SJSA1 (cell line): ENCODE results near the gene KCNN1. TPM values are rescaled to one million over a fixed set of nuclear protein-coding genes. Genes with fewer than 3 reads are reported as not detected.
"Not testable (repeated sequence)": the region's sequence is repeated elsewhere in the genome, so short reads cannot be mapped to it uniquely, and the experiment has no call there.

Experiments used
- DNase-seq, 2 experiments: peaks; one replicate each; pipeline ENCODE4 v3.0.0-alpha.2; 2015 to 2020; ENCODE audit warnings: low spot score in 2 of 2, low read depth in 1 of 2
- H3K27ac ChIP-seq: fragments of 250-450 bp; sonication (Bioruptor Pico); 2 replicates; pipeline ENCODE4 v1.5.1; 2020; ENCODE audit warnings: mild to moderate bottlenecking, moderate library complexity
- H3K27me3 ChIP-seq: fragments of 250-450 bp; sonication (Bioruptor Pico); replicated peaks from 2 replicates; pipeline ENCODE4 v1.5.1; 2020; ENCODE audit warnings: mild to moderate bottlenecking, moderate library complexity
- H3K36me3 ChIP-seq: fragments of 250-450 bp; sonication (Bioruptor Pico); 2 replicates; pipeline ENCODE4 v1.5.1; 2020; ENCODE audit warnings: mild to moderate bottlenecking
- H3K4me1 ChIP-seq: fragments of 250-450 bp; sonication (Bioruptor Pico); replicated peaks from 2 replicates; pipeline ENCODE4 v1.6.1; 2021; ENCODE audit warnings: mild to moderate bottlenecking
- H3K4me3 ChIP-seq: fragments of 250-450 bp; sonication (Bioruptor Pico); 2 replicates; pipeline ENCODE4 v1.5.1; 2020; ENCODE audit warnings: mild to moderate bottlenecking
- H3K9me3 ChIP-seq: fragments of 250-450 bp; sonication (Bioruptor Pico); replicated peaks from 2 replicates; pipeline ENCODE4 v1.5.1; 2020; ENCODE audit warnings: mild to moderate bottlenecking
- total RNA-seq: library from RNA; depleted of rRNA; stranded (reverse); fragments of >200 nt; shearing (Covaris generic); gene quantifications from 2 replicates; pipeline ENCODE4 v1.2.3, GENCODE V29; 2014; rRNA removed

The KCNN1 gene
- not detected in 2 replicates for total RNA-seq

- Histone ChIP-seq H3K9me3 (no peaks in the 10 kb centered on the region), H3K27ac (no peak within 1 kb of the TSS), H3K4me1 (no peaks in the 10 kb centered on the region), H3K27me3 (peaks cover 44% of the 10 kb centered on the region), H3K4me3 (no peak within 1 kb of the TSS), H3K36me3 (no peaks in the 10 kb centered on the region)
- DNase-seq, result no peak
Measured at GRCh38 chr19:17966550-17967256, at the start of gene KCNN1. KCNN1 (plus strand) TSS chr19:17967107; CDS start chr19:17973889, 6,782 bp downstream.

- H3K4me3 ChIP-seq, H3K27ac ChIP-seq, H3K9me3 ChIP-seq, DNase-seq, H3K36me3 ChIP-seq, H3K4me1 ChIP-seq, H3K27me3 ChIP-seq: not testable (repeated sequence)
Measured at GRCh38 chr19:17918151-17918550, 48.8 kb upstream of the KCNN1 start.

GRCh38 chr19:17919122-17919521 lies 47.8 kb upstream of the KCNN1 start:
- not testable (repeated sequence) for DNase-seq, H3K36me3 ChIP-seq, H3K9me3 ChIP-seq, H3K27ac ChIP-seq, H3K4me3 ChIP-seq, H3K4me1 ChIP-seq, H3K27me3 ChIP-seq

GRCh38 chr19:17920527-17920926 lies 46.4 kb upstream of the KCNN1 start:
- H3K36me3 ChIP-seq, result no peaks in the 10 kb centered on the region
- H3K27me3 ChIP-seq, result no peaks in the 10 kb centered on the region
- no peaks in the 10 kb centered on the region for H3K9me3 ChIP-seq
- H3K4me3 ChIP-seq, result no peak overlapping the region
- no peaks in the 10 kb centered on the region for H3K4me1 ChIP-seq
- no peak overlapping the region for H3K27ac ChIP-seq
- DNase-seq, result no peak

- no peak for DNase-seq
- Histone ChIP-seq H3K4me1 (no peaks in the 10 kb centered on the region), H3K36me3 (no peaks in the 10 kb centered on the region), H3K27ac (no peak overlapping the region), H3K9me3 (no peaks in the 10 kb centered on the region), H3K27me3 (no peaks in the 10 kb centered on the region), H3K4me3 (no peak overlapping the region)
Measured at GRCh38 chr19:17922138-17922537, 44.8 kb upstream of the KCNN1 start.

- H3K27ac ChIP-seq, result no peak overlapping the region
- H3K9me3 ChIP-seq, result no peaks in the 10 kb centered on the region
- no peaks in the 10 kb centered on the region for H3K4me1 ChIP-seq
- H3K4me3 ChIP-seq, result no peak overlapping the region
- no peak for DNase-seq
- H3K27me3 ChIP-seq, result no peaks in the 10 kb centered on the region
- H3K36me3 ChIP-seq, result no peaks in the 10 kb centered on the region
Measured at GRCh38 chr19:17926044-17926443, 40.9 kb upstream of the KCNN1 start.

GRCh38 chr19:17929056-17929455 lies 37.9 kb upstream of the KCNN1 start:
- Histone ChIP-seq H3K9me3 (no peaks in the 10 kb centered on the region), H3K4me1 (peaks cover 10% of the 10 kb centered on the region), H3K4me3 (no peak overlapping the region), H3K36me3 (no peaks in the 10 kb centered on the region), H3K27ac (no peak overlapping the region), H3K27me3 (no peaks in the 10 kb centered on the region)
- no peak for DNase-seq

- Histone ChIP-seq H3K4me1 (peaks cover 11% of the 10 kb centered on the region), H3K9me3 (no peaks in the 10 kb centered on the region), H3K36me3 (0 out of 2 replicates have a peak, but pooled peaks cover 4% of the 10 kb centered on the region), H3K27me3 (no peaks in the 10 kb centered on the region), H3K4me3 (no peak overlapping the region), H3K27ac (no peak overlapping the region)
- no peak for DNase-seq
Measured at GRCh38 chr19:17931532-17932191, 35.2 kb upstream of the KCNN1 start.

GRCh38 chr19:17932485-17933338 lies 34.2 kb upstream of the KCNN1 start, which contains the start of gene CCDC124:
CCDC124 (plus strand) TSS chr19:17933015; CDS start chr19:17936421, 3,406 bp downstream.
- H3K9me3 ChIP-seq, result no peaks in the 10 kb centered on the region
- DNase-seq, result peak; percentile 90 to 99
- no peaks in the 10 kb centered on the region for H3K27me3 ChIP-seq
- peak within 1 kb of the TSS; percentile 73 for H3K4me3 ChIP-seq
- H3K27ac ChIP-seq, result peak within 1 kb of the TSS; percentile 94
- peaks cover 11% of the 10 kb centered on the region for H3K4me1 ChIP-seq
- H3K36me3 ChIP-seq, result peaks cover 10% of the 10 kb centered on the region

- Histone ChIP-seq H3K4me3 (peak overlapping the region; percentile 73), H3K36me3 (peaks cover 14% of the 10 kb centered on the region), H3K4me1 (peaks cover 11% of the 10 kb centered on the region), H3K9me3 (no peaks in the 10 kb centered on the region), H3K27ac (peak overlapping the region; percentile 94), H3K27me3 (no peaks in the 10 kb centered on the region)
- peak in 1 of 2 experiments; percentile 40 for DNase-seq
Measured at GRCh38 chr19:17933414-17934129, 33.3 kb upstream of the KCNN1 start.

GRCh38 chr19:17936379-17936778 lies 30.5 kb upstream of the KCNN1 start:
- no peak for DNase-seq
- Histone ChIP-seq H3K4me1 (peaks cover 11% of the 10 kb centered on the region), H3K4me3 (no peak overlapping the region), H3K27ac (no peak overlapping the region), H3K36me3 (peaks cover 21% of the 10 kb centered on the region), H3K9me3 (no peaks in the 10 kb centered on the region), H3K27me3 (no peaks in the 10 kb centered on the region)

- H3K9me3 ChIP-seq, result no peaks in the 10 kb centered on the region
- DNase-seq, result no peak
- H3K4me1 ChIP-seq, result peaks cover 8% of the 10 kb centered on the region
- H3K36me3 ChIP-seq, result peaks cover 25% of the 10 kb centered on the region
- no peak overlapping the region for H3K4me3 ChIP-seq
- no peaks in the 10 kb centered on the region for H3K27me3 ChIP-seq
- H3K27ac ChIP-seq, result no peak overlapping the region
Measured at GRCh38 chr19:17937371-17937900, 29.5 kb upstream of the KCNN1 start.
